ENCODE measurements around the gene PRRT3.

The PRRT3 gene

DNA sequence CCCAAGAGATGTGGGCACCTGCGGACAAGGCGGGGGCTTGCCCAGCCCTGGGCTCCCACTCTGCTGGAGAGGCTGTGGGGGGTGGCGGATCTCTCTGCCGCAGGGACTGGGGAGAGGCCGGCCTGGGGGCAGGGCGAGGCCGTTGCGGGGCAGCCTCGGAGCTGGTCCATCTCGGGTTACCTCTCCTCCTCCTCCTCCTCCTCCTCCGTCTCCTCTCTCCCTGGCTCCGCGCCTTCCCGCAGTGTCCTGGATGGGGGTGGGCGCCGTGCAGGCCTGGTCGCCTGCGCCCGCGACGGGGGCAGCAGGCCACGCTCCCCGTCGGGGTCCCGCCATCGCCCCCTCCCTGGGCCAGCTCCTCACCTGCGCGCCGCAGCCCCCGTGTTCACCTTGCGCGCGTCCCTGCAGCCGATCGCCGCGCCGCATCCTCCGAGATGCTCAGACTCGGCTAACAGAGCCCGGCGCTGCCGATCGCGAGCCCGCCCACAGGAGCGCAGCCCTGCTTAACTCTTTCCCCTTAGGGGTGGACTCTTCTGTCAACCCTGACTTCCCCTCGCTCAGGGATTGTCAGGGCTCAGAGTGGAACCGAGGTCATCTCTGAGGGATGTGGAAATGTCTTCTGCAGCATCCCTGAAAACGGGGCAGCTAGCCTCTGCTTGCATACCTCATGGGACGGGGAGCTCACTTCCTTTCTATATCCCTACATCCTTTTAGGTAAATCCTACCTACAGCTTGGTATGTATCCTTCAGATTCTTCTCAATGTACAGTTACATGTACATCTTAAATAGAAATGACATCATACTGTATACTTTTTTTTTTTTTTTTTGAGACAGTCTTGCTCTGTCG is at the start of gene PRRT3:
Gene PRRT3, minus strand, starts transcription at position 447 of the 844 bp plus-strand sequence. CDS start 2,293 bp downstream, outside the sequence.
- peak within 1 kb of the TSS; percentile 95 for H3K4me3 Mint-ChIP-seq
- no peaks in the 10 kb centered on the region for H3K36me3 Mint-ChIP-seq
- H3K9me3 Mint-ChIP-seq: no peaks in the 10 kb centered on the region
- peaks cover 12% of the 10 kb centered on the region for H3K4me1 Mint-ChIP-seq
- ATAC-seq (ENCODE audit: low read depth): peak; percentile 95
- H3K27me3 Mint-ChIP-seq: no peaks in the 10 kb centered on the region
- peak; percentile 49 to 50 for DNase-seq (ENCODE audit: low spot score in 2 of 2)
- H3K27ac Mint-ChIP-seq: peak within 1 kb of the TSS; percentile 62

DNA sequence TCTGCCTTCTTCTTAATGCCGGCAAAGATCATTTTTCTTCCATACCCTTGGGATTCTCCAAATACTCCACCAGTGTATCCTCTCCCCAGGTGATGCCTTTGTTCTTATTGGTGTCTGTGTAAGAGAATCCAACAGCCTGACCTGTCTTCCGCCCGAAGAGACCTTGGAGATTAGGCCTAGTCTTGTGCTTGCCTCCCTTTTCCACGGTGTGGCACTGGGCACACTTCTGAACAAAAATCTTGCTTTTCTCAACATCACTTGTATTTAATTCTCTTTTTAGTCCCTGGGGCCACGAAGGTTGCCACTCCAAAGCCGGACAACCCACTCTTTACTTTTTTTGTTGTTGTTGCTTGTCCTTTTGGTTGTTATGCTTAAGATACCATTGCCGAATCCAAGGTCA is 48.5 kb upstream of the PRRT3 start:
- H3K4me1 Mint-ChIP-seq: no peaks in the 10 kb centered on the region
- H3K4me3 Mint-ChIP-seq: no peak overlapping the region
- H3K27ac Mint-ChIP-seq: peak overlapping the region; percentile 29
- H3K27me3 Mint-ChIP-seq: no peaks in the 10 kb centered on the region
- H3K36me3 Mint-ChIP-seq: peaks cover 16% of the 10 kb centered on the region
- no peaks in the 10 kb centered on the region for H3K9me3 Mint-ChIP-seq
- DNase-seq (ENCODE audit: low spot score in 2 of 2) (no peak), ATAC-seq (ENCODE audit: low read depth) (no peak)

DNA sequence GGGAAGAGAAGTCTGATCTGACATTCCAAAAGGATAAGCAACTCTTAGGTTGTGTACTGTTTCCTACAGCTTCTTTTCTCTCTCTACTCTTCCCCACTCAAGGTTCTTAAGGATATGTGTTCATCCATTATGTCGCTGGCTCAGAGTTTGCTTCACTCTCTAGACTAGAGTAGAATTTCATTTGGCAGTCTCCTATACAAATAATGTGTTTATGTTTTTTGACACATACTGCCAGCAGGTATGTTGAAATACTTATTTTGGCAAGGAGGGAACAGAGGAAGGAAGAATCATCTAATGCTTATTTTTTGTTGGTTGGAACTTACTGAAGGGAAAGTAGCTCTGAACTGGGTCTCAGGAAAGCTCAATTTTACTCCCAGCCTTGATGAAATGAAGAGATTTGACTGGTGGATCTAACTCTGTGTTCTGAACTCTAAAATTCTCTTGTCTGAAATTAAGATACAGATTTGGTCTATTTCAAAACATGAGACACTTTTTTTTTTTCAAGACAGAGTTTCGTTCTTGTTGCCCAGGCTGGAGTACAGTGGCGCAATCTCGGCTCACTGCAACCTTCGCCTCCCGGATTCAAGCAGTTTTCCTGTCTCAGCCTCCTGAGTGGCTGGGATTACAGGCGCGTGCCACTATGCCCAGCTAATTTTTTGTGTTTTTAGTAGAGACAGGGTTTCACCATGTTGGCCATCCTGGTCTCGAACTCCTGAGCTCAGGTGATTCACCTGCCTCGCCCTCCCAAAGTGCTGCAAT is 42.1 kb upstream of the PRRT3 start:
- ATAC-seq (ENCODE audit: low read depth) (no peak), DNase-seq (ENCODE audit: low spot score in 2 of 2) (no peak)
- Mint-ChIP-seq H3K9me3 (no peaks in the 10 kb centered on the region), H3K27ac (peak overlapping the region; percentile 11), H3K27me3 (no peaks in the 10 kb centered on the region), H3K4me3 (no peak overlapping the region), H3K4me1 (no peaks in the 10 kb centered on the region), H3K36me3 (peaks cover 5% of the 10 kb centered on the region)

GRCh38 chr3:9986230-9986725 is 34.1 kb upstream of the PRRT3 start:
- Mint-ChIP-seq H3K9me3 (no peaks in the 10 kb centered on the region), H3K4me3 (peak overlapping the region; percentile 90), H3K27me3 (no peaks in the 10 kb centered on the region), H3K4me1 (peaks cover 10% of the 10 kb centered on the region), H3K27ac (peak overlapping the region; percentile 99), H3K36me3 (no peaks in the 10 kb centered on the region)
- ATAC-seq (ENCODE audit: low read depth) (peak; percentile 17), DNase-seq (ENCODE audit: low spot score in 2 of 2) (no peak)

DNA sequence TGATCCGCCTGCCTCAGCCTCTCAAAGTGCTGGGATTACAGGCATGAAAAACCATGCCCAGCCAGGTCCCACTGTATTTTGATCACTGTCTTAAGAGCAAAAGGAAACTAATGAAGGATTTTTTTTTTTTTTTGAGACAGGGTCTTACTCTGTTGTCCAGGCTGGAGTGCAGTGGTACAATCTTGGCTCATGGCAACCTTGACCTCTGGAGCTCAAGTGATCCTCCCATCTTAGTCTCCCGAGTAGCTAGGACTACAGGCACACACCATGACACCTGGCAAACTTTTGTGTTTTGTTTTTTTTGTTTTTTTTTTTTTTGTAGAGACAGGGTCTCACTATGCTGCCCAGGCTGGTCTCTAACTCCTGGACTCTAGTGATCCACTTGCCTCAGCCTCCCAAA is 28.0 kb upstream of the PRRT3 start:
- no peak for ATAC-seq (ENCODE audit: low read depth)
- Mint-ChIP-seq H3K27ac (no peak overlapping the region), H3K4me3 (no peak overlapping the region), H3K36me3 (peaks cover 12% of the 10 kb centered on the region), H3K9me3 (no peaks in the 10 kb centered on the region), H3K27me3 (no peaks in the 10 kb centered on the region), H3K4me1 (peaks cover 7% of the 10 kb centered on the region)
- DNase-seq (ENCODE audit: low spot score in 2 of 2): no peak

DNA sequence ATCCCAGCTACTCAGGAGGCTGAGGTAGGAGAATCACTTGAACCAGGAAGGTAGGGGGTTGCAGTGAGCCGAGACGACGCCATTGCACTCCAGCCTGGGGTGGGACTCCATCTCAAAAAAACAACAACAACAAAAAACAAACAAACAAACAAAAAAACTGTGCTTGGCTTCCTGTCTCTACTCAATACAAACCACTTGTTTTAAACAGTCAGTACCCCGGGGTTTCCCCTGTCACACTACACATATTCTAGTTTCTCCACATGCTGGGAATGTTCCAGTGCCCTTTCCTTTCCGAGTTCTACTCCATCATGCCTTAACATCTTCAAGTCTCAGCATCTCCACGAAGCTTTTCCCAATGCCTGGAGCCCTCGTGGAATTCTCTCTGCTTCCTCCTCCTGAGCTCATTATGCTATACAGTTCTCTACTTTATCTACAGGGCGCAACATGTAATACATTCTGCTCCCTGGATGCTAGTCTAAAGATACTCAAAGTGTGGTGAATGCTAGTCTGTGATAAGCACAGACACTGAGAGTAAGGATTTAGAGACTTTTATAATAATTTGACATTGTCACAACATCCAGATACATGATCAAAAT is 26.6 kb upstream of the PRRT3 start:
- Mint-ChIP-seq H3K27ac (no peak overlapping the region), H3K4me1 (peaks cover 7% of the 10 kb centered on the region)
- ATAC-seq (ENCODE audit: low read depth): no peak

GRCh38 chr3:9976721-9977709 is 24.8 kb upstream of the PRRT3 start:
- no peaks in the 10 kb centered on the region for H3K27me3 Mint-ChIP-seq
- no peak overlapping the region for H3K4me3 Mint-ChIP-seq
- no peaks in the 10 kb centered on the region for H3K9me3 Mint-ChIP-seq
- DNase-seq (ENCODE audit: low spot score in 2 of 2) (no peak), ATAC-seq (ENCODE audit: low read depth) (no peak)
- peaks cover 7% of the 10 kb centered on the region for H3K4me1 Mint-ChIP-seq
- peaks cover 17% of the 10 kb centered on the region for H3K36me3 Mint-ChIP-seq
- no peak overlapping the region for H3K27ac Mint-ChIP-seq

More for the DNA sequence above, 26.6 kb upstream of the PRRT3 start:
- no peaks in the 10 kb centered on the region for H3K9me3 Mint-ChIP-seq
- peaks cover 17% of the 10 kb centered on the region for H3K36me3 Mint-ChIP-seq
- no peaks in the 10 kb centered on the region for H3K27me3 Mint-ChIP-seq
- H3K4me3 Mint-ChIP-seq: no peak overlapping the region
- no peak for DNase-seq (ENCODE audit: low spot score in 2 of 2)

GRCh38 chr3:9970020-9970652 is 17.9 kb upstream of the PRRT3 start:
- ATAC-seq (ENCODE audit: low read depth): no peak
- Mint-ChIP-seq H3K4me1 (no peaks in the 10 kb centered on the region), H3K27me3 (no peaks in the 10 kb centered on the region), H3K27ac (no peak overlapping the region), H3K9me3 (no peaks in the 10 kb centered on the region), H3K4me3 (no peak overlapping the region), H3K36me3 (peaks cover 30% of the 10 kb centered on the region)
- DNase-seq (ENCODE audit: low spot score in 2 of 2): no peak

- ATAC-seq (ENCODE audit: low read depth) (no peak), DNase-seq (ENCODE audit: low spot score in 2 of 2) (no peak)
- H3K27ac Mint-ChIP-seq: no peak overlapping the region
- H3K27me3 Mint-ChIP-seq: no peaks in the 10 kb centered on the region
- no peaks in the 10 kb centered on the region for H3K4me1 Mint-ChIP-seq
- no peak overlapping the region for H3K4me3 Mint-ChIP-seq
- no peaks in the 10 kb centered on the region for H3K9me3 Mint-ChIP-seq
- peaks cover 30% of the 10 kb centered on the region for H3K36me3 Mint-ChIP-seq
These were observed 17.4 kb upstream of the PRRT3 start for GRCh38 chr3:9969632-9970019.

DNA sequence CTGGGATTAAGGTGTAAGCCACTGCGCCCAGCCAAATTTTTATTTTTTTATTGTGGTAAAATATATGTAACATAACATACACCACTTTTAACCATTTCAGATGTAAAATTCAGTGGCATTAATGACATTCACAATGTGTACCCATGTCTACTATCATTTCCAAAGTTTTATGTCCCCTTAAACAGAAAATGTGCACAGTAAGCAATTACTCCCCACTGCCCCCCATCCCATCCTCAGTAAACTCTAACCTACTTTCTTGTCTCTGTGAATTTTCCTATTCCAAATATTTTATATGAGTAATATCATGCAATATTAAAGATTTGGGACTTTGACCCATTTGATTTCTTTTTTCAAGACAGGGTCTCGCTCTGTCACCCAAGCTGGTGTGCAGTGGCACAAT is 14.6 kb upstream of the PRRT3 start:
- no peaks in the 10 kb centered on the region for H3K4me1 Mint-ChIP-seq
- no peak overlapping the region for H3K4me3 Mint-ChIP-seq
- no peak overlapping the region for H3K27ac Mint-ChIP-seq
- H3K36me3 Mint-ChIP-seq: peaks cover 30% of the 10 kb centered on the region
- H3K9me3 Mint-ChIP-seq: no peaks in the 10 kb centered on the region
- no peak for DNase-seq (ENCODE audit: low spot score in 2 of 2)
- no peak for ATAC-seq (ENCODE audit: low read depth)
- H3K27me3 Mint-ChIP-seq: no peaks in the 10 kb centered on the region

GRCh38 chr3:9965200-9965875 is 13.1 kb upstream of the PRRT3 start:
- H3K27me3 Mint-ChIP-seq: no peaks in the 10 kb centered on the region
- peaks cover 27% of the 10 kb centered on the region for H3K36me3 Mint-ChIP-seq
- H3K9me3 Mint-ChIP-seq: no peaks in the 10 kb centered on the region
- no peak for DNase-seq (ENCODE audit: low spot score in 2 of 2)
- H3K4me1 Mint-ChIP-seq: no peaks in the 10 kb centered on the region
- H3K27ac Mint-ChIP-seq: no peak overlapping the region
- H3K4me3 Mint-ChIP-seq: no peak overlapping the region
- no peak for ATAC-seq (ENCODE audit: low read depth)

GRCh38 chr3:9957214-9957613 is 5.0 kb upstream of the PRRT3 start:
- no peak for ATAC-seq (ENCODE audit: low read depth)
- no peak for DNase-seq (ENCODE audit: low spot score in 2 of 2)
- Mint-ChIP-seq H3K36me3 (peaks cover 7% of the 10 kb centered on the region), H3K27ac (no peak overlapping the region), H3K4me3 (no peak overlapping the region), H3K4me1 (peaks cover 2% of the 10 kb centered on the region), H3K27me3 (no peaks in the 10 kb centered on the region), H3K9me3 (no peaks in the 10 kb centered on the region)
